ENCODE results near the gene RBM27.
A peak's percentile ranks its signal among the peaks of the same experiment; 100 is the strongest.
"Not testable (repeated sequence)": the region's sequence is repeated elsewhere in the genome, so short reads cannot be mapped to it uniquely, and the experiment has no call there.

The RBM27 gene, protein sequence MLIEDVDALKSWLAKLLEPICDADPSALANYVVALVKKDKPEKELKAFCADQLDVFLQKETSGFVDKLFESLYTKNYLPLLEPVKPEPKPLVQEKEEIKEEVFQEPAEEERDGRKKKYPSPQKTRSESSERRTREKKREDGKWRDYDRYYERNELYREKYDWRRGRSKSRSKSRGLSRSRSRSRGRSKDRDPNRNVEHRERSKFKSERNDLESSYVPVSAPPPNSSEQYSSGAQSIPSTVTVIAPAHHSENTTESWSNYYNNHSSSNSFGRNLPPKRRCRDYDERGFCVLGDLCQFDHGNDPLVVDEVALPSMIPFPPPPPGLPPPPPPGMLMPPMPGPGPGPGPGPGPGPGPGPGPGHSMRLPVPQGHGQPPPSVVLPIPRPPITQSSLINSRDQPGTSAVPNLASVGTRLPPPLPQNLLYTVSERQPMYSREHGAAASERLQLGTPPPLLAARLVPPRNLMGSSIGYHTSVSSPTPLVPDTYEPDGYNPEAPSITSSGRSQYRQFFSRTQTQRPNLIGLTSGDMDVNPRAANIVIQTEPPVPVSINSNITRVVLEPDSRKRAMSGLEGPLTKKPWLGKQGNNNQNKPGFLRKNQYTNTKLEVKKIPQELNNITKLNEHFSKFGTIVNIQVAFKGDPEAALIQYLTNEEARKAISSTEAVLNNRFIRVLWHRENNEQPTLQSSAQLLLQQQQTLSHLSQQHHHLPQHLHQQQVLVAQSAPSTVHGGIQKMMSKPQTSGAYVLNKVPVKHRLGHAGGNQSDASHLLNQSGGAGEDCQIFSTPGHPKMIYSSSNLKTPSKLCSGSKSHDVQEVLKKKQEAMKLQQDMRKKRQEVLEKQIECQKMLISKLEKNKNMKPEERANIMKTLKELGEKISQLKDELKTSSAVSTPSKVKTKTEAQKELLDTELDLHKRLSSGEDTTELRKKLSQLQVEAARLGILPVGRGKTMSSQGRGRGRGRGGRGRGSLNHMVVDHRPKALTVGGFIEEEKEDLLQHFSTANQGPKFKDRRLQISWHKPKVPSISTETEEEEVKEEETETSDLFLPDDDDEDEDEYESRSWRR

DNA sequence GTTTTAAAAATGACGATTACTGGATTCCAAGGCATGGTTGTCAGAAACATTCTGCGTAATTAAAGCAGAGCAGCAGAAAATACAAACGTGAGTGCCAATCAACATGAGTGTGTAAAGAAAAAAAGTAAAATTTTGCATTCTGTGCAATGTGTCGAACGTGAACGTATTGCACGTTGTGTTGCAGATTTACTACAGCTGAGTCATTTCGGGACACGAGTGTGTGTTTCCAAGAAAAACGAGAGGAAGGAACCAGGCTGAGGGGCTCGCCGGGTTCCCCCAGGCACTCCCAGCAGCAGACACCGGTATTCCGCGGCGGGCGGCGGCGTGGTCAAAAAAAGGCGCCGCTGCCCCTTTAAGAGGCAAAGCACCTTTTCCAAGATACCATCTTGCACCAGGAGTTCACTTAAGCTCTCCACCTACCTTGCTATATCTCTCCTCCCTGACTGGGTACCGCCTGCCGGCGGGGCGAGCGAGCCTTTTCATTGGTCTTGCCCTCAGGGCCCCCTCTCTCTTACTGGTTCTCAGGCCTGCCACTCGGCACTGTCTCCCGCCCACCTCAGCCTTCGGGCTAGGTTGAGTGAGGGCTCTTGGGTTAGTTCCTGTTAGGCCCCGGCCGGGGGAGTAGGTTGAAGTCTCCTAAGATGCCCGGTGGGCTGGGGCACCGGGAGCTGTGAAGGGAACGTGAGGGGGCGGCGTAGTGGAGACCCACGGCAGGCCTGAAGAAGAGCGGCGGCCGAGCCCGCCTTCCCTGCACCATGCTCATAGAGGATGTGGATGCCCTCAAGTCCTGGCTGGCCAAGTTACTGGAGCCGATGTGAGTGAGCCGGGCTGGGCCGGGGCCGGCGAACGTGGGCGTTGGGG lies at the start of gene RBM27:
TSS of gene RBM27 (plus strand) at position 595 of the 861 bp plus-strand sequence. CDS start at position 756, 161 bp downstream.
- DNase-seq = peak; percentile 99

DNA sequence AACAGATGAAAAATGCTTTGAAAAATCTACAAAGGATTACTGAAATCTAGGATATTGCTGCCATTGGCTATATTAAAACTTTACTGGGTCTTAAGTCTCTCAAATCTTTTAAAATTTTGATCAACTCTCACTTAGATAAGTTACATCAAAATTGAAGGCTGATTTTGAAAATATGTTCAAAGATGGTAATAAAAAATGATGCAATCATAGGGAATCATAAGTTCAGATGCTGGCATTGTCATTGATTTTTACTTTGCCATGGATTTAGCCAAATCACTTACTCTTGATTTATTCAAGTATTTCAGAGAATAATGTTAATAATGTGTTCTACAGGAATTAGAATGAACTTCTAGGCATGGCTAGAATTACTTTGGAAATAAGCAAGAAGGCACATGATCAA lies 45.1 kb upstream of the RBM27 start:
- DNase-seq = no peak

DNA sequence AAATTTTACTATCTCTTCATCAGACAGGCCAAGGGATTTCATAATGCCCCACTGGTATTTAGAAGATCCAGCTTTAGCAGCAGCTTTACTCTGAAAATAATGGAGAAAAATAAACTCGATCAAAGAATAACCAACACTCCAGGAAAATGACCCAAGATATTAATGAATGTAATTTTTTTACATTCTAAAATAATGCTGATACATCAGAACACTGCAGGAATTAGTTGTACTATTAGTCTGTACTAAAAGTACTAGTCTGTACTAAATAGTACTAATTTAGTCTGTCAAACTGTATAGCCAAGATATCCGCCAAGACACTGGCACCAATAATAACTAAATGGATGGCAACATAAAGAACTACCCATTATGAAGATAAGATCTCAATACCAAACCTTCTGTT lies 39.0 kb upstream of the RBM27 start:
- no peak for DNase-seq

DNA sequence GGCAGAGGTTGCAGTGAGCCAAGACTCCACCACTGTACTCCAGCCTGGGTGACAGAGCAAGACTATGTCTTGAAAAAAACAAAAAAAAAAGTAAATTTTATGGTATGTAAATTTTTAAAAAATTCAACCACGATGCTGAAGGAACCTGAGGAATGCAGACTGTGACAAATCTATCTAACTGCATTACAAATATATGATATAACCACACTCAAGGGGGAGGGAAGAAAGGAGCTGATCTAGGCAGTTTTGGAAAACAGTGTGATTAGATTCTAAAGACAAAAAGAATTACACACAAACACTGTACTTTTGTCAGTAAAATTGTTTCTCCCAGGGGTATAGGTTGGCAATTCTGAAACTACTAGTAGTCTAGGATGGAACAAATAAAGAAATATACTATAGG lies 37.9 kb upstream of the RBM27 start:
- DNase-seq = no peak

DNA sequence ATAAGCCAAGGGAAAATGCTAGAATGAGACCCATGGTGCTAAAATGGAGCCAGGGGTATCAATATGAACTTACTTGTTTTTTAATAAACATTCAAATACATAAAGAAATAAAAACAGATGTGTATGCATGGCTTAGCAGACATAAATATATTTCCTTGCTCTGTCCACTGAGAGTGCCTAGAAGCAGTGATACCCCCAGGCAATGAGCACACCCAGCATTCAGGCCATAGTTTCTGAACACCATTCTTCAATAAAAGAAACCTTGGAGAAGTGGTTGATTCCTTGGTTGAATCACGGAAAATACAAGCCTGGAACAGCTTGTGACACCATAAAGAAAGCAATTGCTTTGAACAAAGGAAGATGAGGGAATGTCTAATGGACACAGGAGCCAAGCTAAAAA lies 37.5 kb upstream of the RBM27 start:
- DNase-seq = no peak

DNA sequence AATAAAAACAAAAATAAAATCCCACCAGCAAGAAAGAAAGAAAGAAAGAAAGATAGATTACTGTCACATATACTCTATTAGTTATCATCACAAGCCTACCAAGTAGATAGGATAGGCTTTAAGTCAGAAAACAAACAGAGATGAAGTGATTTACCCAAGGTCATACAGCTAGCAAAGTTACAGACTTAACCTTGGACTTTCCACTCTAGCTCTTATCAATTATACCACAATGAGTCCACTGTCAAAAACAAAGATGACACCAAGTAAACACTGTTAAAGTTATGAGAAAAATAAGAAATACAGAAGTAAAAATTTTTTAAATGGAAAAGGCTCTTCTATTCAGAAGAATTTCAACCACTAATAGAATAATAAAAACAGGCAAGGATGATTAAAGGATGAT lies 34.3 kb upstream of the RBM27 start:
- no peak for DNase-seq

DNA sequence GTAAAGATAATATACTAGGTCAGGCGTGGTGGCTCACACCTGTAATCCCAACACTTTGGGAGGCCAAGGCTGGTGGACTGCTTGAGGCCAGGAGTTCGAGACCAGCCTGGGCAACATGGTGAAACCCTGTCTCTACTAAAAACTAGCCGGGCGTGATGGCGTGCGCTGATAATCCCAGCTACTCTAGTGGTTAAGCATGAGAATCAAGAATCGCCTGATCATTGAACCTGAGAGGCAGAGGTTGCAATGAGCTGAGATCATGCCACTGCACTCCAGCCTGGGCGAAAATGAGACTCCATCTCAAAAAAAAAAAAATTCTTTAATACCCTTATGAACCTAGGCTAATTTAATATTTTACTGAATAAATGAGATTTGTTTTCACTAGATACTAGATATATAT lies 30.4 kb upstream of the RBM27 start:
- DNase-seq = not testable (repeated sequence)

DNA sequence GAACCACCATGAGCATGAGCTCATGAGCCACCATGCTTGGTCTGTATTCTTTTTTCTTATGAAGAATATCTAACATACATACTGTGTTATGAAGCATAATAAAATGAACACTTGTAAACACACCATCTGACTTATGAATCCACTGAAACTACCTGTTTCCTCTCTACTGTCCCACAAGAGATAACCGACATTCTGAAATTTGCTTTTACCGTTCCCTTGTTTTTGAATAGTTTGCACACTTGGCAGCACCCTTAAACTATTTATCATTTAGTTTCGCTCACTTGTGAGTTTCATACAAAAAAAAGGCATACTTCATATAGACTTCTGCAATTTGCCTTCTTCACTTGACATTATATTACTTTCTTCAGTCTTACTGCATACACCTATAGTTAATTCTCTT lies 29.8 kb upstream of the RBM27 start:
- no peak for DNase-seq

DNA sequence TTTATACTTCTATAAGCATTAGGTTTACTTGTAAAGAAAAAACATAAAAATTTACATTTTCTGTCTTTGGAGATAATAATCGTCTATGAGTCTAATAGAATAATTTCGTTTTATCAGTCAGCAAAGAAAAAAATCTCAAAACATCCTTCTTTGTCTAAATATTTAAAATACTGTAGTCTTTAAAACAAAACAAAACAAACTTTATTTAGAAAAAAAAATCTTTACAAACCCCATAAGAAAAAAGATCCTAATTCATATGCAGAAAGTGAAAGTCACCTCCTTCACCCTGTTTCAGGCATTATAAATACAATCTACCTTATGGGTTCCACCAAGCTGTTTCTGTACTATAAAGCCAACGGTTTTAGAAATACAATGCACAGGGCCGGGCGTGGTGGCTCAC lies 26.6 kb upstream of the RBM27 start:
- no peak for DNase-seq

DNA sequence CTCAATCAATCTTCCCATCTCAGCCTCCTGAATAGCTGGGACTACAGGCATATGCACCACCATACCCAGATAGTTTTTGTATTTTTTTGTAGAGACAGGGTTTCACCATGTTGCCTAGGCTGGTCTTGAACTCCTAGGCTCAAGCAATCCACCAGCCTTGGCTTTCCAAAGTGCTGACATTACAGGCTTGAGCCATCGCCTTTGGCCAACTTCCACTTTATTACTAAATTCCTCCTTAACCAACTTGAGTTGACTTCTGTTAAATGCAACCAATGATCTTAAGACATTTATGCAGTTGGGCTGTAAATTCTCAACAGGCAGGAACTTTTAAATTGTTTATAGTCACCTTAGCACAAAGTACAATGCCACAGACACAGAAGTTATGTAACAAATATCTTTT lies 23.7 kb upstream of the RBM27 start:
- DNase-seq = no peak

DNA sequence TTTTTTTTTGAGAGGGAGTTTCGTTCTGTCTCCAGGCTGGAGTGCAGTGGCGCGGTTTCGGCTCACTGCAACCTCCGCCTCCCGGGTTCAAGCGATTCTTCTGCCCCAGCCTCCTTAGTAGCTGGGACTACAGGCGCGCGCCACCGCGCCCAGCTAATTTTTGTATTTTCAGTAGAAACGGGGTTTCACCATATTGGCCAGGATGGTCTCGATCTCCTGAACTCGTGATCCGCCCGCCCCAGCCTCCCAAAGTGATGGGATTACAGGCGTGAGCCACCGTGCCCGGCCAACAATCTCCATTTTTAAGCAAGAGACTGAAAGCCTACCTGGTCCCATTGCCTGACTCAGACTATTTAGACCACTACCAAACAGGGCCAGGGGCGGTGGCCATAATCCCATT lies 20.0 kb upstream of the RBM27 start:
- not testable (repeated sequence) for DNase-seq

DNA sequence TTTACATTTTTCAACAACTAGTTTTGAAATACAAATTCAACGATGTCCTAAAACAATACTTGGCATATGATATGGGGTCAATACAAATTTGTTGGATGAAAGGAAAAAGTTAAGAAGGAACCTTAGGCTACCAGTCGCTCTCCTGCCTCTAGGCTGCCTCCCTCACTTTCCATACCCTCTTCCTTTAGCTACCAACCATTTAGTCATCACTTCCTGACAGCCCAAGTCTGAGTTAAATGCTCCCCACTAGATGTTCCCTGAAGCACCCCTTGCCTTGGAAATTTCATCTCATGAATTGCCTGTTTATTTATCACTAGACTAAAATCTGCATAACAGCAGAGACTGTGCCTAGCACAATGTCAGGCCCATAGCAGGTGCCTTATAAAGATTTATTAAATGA lies 18.2 kb upstream of the RBM27 start:
- DNase-seq = no peak

DNA sequence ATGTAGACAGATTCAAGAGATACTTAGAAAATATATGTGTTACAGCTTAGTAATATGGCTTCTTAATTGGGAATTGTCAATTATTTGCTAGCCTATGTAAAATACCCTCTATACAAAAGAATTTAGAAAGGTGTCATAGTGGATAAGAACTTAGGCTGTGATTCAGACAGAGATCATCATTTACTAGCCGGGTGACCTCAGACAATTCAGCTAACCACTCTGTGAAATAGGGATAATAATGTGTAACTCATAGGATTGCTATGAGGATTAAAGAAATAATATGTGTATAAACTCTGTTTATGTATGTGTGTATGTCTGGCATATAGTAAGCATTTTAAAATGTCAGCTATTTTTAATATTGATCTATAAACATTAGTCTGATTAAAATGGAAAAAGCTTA lies 15.0 kb upstream of the RBM27 start:
- no peak for DNase-seq

DNA sequence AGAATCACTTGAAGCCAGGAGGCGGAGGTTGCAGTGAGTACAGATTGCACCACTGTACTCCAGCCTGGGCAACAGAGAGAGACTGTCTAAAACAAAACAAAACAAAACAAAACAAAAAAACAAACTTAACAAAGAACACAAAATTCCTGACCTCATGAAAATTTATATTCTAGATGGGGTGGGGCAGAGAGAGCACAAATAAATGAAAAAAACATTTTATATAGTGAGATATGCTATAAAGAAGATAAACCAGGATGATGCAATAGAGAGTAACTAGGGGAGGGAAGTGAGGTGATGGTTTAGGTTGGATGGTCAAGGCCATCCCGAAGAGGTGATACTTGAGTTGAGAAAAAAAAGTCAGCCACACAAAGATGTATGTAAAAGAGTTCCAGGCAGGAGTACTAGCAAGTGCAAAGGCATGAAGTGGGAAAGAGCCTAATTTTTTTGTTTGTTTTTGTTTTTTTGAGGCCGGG lies 10.8 kb upstream of the RBM27 start:
- DNase-seq = no peak

DNA sequence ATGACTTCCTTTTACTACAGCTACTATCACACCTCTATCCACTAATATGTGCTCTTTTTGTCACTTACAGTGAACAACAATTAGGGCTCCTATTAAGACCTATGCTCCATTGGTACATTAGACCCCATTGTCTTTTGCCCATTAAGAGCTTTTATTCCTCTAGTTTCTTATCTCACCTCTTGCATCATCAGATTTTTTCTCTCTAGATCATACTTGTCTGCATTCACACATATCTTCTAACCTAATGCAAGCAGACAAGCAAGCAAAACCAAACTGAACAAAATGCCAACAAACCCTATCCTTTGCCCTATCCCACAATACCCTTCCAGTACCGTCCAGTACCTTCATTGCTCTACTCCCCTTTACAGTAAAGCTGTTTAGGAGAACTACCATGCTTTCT lies 10.1 kb upstream of the RBM27 start:
- no peak for DNase-seq

DNA sequence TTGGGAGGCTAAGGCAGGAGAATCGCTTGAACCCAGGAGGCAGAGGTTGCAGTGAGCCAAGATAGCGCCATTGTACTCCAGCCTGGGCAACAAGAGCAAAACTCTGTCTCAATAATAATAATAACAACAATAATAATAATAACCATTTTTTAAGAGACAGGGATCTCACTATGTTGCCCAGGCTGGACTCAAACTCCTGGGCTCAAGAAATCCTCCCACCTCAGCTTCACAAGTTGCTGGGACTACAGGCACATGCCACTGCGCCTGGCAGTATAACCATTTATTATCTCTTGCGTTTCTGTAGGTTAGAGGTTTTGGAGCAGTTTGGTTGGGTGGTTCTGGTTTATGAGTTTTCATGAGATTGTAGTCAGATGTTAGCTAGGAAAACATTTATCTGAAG lies 8.4 kb upstream of the RBM27 start:
- not testable (repeated sequence) for DNase-seq

DNA sequence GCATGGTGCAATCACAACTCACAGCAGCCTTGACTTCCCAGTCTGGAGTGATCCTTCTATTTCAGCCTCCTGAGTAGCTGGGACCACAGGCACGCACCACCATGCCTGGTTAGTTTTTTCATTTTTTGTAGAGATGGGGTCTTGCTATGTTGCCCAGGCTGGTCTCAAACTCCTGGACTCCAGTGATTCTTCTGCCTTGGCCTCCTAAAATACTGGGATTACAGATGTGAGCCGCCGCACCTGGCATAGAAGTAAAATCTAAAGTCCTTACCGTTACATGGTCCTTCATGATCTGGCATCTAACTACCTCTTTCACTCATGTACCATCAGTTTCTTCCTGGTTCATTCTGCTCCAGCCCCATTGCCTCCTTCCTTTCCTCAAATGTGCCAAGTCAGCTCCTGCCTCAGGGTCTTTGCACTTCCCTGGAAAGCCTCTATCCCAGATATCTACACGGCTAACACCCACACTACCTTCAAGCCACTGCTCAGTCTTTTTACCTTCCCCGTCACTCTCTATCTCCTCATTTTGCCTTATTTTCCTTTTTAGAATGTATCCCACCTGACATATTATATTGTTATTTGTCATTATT lies 6.9 kb upstream of the RBM27 start:
- no peak for DNase-seq

DNA sequence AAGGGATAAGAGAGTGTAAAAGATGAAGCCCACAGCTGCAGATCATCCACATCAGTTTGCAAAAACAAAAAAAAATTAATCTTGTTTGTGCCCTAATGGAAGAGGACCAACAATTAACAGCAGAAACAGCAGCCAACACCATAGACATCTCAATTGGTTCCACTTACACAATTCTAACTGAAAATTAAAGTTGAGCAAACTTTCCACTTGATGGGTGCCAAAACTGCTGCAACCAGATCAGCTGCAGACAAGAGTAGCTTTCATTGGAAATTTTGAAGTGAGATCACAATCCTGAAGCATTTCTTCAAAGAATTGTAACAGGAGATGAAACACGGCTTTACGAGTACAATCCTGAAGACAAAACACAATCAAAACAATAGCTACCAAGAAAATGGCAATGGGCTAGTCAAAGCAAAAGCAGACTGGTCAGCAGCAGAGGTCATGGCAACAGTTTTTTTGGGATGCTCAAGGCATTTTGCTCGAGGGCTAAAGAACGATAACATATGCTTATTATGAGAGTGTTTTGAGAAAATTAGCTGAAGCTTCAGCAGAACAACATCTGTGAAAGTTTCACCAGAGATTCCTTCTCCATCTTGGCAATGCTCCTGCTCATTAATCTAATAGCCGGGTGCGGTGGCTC lies 4.1 kb upstream of the RBM27 start:
- DNase-seq = no peak

DNA sequence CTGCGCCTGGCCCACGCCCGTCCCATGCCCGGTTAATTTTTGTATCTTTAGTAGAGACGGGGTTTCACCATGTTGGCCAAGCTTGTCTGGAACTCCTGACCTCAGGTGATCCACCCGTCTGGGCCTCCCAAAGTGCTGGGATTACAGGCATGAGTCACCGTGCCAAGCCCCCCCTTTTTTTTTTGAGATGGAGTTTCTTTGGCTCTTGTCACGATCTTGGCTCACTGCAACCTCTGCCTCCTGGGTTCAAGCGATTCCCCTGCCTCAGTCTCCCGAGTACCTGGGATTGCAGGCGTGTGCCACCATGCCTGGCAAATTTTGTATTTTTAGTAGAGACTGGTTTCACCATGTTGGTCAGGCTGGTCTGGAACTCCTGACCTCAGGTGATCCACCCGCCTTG lies 1.6 kb upstream of the RBM27 start:
- not testable (repeated sequence) for DNase-seq

DNA sequence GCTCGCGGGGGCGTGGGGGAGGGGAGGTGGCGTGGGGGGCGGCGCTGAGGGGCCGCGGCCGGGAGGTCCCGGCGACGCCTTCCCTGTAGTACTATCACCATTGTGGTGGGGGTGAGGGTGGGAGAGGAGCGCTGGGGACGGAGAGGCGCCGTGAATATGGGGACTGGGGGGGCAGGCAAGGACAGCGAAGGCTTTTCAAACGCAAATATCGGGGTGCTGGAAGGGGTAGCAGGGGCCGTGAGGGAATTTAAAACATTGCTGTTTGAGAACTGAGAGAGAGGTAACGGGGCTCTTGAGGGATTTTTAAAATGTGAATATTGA lies 427 bp downstream of the RBM27 start:
- DNase-seq = no peak

DNA sequence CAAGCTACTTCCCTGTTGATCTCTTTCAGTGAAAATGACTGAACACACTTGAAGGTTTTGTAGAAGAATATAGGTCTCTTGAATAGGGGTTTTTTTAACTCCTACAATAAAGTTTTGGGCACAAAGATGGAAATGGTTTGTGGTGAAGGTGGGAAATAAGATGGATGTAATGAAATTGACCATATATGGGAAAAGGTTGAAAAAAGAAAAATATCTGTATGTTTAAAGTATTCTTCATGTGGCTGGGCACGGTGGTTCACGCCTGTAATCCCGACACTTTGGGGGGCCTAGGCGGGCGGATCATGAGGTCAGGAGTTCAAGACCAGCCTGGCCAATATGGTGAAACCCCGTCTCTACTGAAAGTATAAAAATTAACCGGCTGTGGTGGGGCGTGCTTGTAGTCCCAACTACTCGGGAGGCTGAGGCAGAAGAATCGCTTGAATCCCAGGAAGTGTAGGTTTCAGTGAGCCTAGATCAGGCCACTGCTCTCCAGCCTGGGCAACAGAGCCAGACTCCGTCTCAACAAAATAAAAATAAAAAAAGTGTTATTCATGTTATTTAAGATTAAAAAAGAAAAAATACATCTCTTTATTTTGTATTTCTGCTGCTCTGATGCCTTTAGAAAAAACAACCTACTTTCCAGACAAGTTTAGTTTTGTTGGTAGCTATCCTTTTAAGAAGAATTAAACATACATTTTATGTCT lies 2.2 kb downstream of the RBM27 start:
- DNase-seq = peak; percentile 9

Measured in CD4-positive, alpha-beta T cell treated with Interleukin-21 for 1 hour (primary cell).